Liver (tissue), 9 donors: ENCODE data around the gene RSU1. TPM values are rescaled to one million over a fixed set of nuclear protein-coding genes. Genes with fewer than 3 reads are reported as not detected.

Source experiments
- DNase-seq: peaks from one replicate; pipeline ENCODE4 v3.0.0-alpha.2; 2017; ENCODE audit warnings: low spot score
- H3K27ac ChIP-seq, 2 donors: one replicate each; pipeline ENCODE4 v1.7.0; 2013; ENCODE audit warnings: inconsistent platforms in 2 of 2, low read length in 2 of 2, control low read depth in 1 of 2, low read depth in 1 of 2, mild to moderate bottlenecking in 1 of 2
- H3K27me3 ChIP-seq, 4 donors: one replicate each; pipeline versions ENCODE4 v1.6.1 to v1.7.0; 2013; ENCODE audit warnings: low read length in 3 of 4, inconsistent platforms in 1 of 4, mild to moderate bottlenecking in 1 of 4, moderate library complexity in 1 of 4; ENCODE audit not compliant: control insufficient read depth in 4 of 4, insufficient read depth in 4 of 4
- H3K36me3 ChIP-seq, 4 donors: one replicate each; pipeline versions ENCODE4 v1.6.1 to v1.7.0; 2013; ENCODE audit warnings: low read length in 3 of 4, mild to moderate bottlenecking in 3 of 4, low read depth in 1 of 4, moderate library complexity in 1 of 4; ENCODE audit not compliant: control insufficient read depth in 4 of 4, insufficient read depth in 3 of 4
- H3K4me1 ChIP-seq, 4 donors: one replicate each; pipeline versions ENCODE4 v1.6.1 to v1.7.0; 2013; ENCODE audit warnings: low read length in 3 of 4, mild to moderate bottlenecking in 3 of 4, moderate library complexity in 1 of 4; ENCODE audit not compliant: control insufficient read depth in 4 of 4, insufficient read depth in 4 of 4
- H3K4me3 ChIP-seq, 3 donors: one replicate each; pipeline versions ENCODE4 v1.6.1 to v1.7.0; 2013; ENCODE audit warnings: low read length in 3 of 3, control low read depth in 1 of 3, low read depth in 1 of 3, mild to moderate bottlenecking in 1 of 3
- H3K9ac ChIP-seq, 2 donors: one replicate each; pipeline ENCODE4 v1.7.0; 2013; ENCODE audit warnings: low read length in 2 of 2, mild to moderate bottlenecking in 2 of 2, moderate library complexity in 2 of 2, control low read depth in 1 of 2, low read depth in 1 of 2
- H3K9me3 ChIP-seq, 4 donors: one replicate each; pipeline versions ENCODE4 v1.6.1 to v1.7.0; 2013; ENCODE audit warnings: low read length in 3 of 4; ENCODE audit not compliant: control insufficient read depth in 4 of 4
- ATF3 ChIP-seq: IDR thresholded peaks from 2 replicates; pipeline ENCODE4 v1.6.1; 2016; ENCODE audit warnings: antibody characterized with exemption
- CTCF ChIP-seq: fragments of 150-350 bp; IDR thresholded peaks from 2 replicates; pipeline ENCODE4 v1.5.1; 2017; ENCODE audit warnings: improper control_type of control experiment, low read depth, low read length; ENCODE audit not compliant: missing input control
- EGR1 ChIP-seq, 2 donors: IDR thresholded peaks; 2 replicates each; pipeline ENCODE4 v1.6.1; 2016 to 2018; ENCODE audit warnings: antibody characterized with exemption in 2 of 2, low read depth in 2 of 2
- FOXA1 ChIP-seq: IDR thresholded peaks from 2 replicates; pipeline ENCODE4 v1.6.1; 2016; ENCODE audit warnings: antibody characterized with exemption
- FOXA2 ChIP-seq: IDR thresholded peaks from 2 replicates; pipeline ENCODE4 v1.6.1; 2016; ENCODE audit warnings: antibody characterized with exemption
- GABPA ChIP-seq, 2 donors: IDR thresholded peaks in 1 of 2; conservative IDR thresholded peaks in 1 of 2; 2 replicates each; pipeline ENCODE4 v1.6.1; 2016; ENCODE audit warnings: antibody characterized with exemption in 2 of 2, mild to moderate bottlenecking in 1 of 2, moderate library complexity in 1 of 2
- HNF4G ChIP-seq: IDR thresholded peaks from 2 replicates; pipeline ENCODE4 v1.6.1; 2016; ENCODE audit warnings: antibody characterized with exemption
- JUND ChIP-seq, 2 donors: IDR thresholded peaks; 2 replicates each; pipeline ENCODE4 v1.6.1; 2016; ENCODE audit warnings: antibody characterized with exemption in 2 of 2
- MAX ChIP-seq: IDR thresholded peaks from 2 replicates; pipeline ENCODE4 v1.6.1; 2016; ENCODE audit warnings: antibody characterized with exemption
- RAD21 ChIP-seq, 2 donors: IDR thresholded peaks; 2 replicates each; pipeline ENCODE4 v1.6.1; 2016; ENCODE audit warnings: antibody characterized with exemption in 2 of 2, mild to moderate bottlenecking in 2 of 2
- REST ChIP-seq: IDR thresholded peaks from 2 replicates; pipeline ENCODE4 v1.6.1; 2016; ENCODE audit warnings: antibody characterized with exemption, mild to moderate bottlenecking
- RXRA ChIP-seq, 2 donors: IDR thresholded peaks; 2 replicates each; pipeline ENCODE4 v1.6.1; 2017 to 2018; ENCODE audit warnings: antibody characterized with exemption in 2 of 2, mild to moderate bottlenecking in 1 of 2
- SP1 ChIP-seq: IDR thresholded peaks from 2 replicates; pipeline ENCODE4 v1.6.1; 2018; ENCODE audit warnings: antibody characterized with exemption, mild to moderate bottlenecking
- TAF1 ChIP-seq: conservative IDR thresholded peaks from 2 replicates; pipeline ENCODE4 v1.6.1; 2016; ENCODE audit warnings: antibody characterized with exemption, mild to moderate bottlenecking
- YY1 ChIP-seq: IDR thresholded peaks from 2 replicates; pipeline ENCODE4 v1.6.1; 2016; ENCODE audit warnings: antibody characterized with exemption, mild to moderate bottlenecking
- ZBTB33 ChIP-seq: IDR thresholded peaks from 2 replicates; pipeline ENCODE4 v1.6.1; 2016; ENCODE audit warnings: antibody characterized with exemption
- WGBS: extraction: QIAGEN DNeasy Blood & Tissue Kit; methylation state at CpG from one replicate; pipeline ENCODE4 v1.1.7; 2013; 5-methylcytosine and 5-hydroxymethylcytosine counted together
- polyA plus RNA-seq, 2 donors: library from polyadenylated mRNA; stranded (reverse) in 1 of 2; unstranded in 1 of 2; fragments of 200-250 nt in 1 of 2; fragments of >200 nt in 1 of 2; fragmentation: Nextera tagmentation in 1 of 2; extraction: Ambion mirVana in 1 of 2; gene quantifications; one replicate each; pipeline versions ENCODE4 v1.2.1 to v1.2.3, GENCODE V29; 2013 to 2015
- total RNA-seq, 2 donors: library from RNA; depleted of rRNA; stranded (reverse); fragments of >200 nt; gene quantifications; one replicate each; pipeline ENCODE4 v1.2.3, GENCODE V29; 2014
- donor health status: healthy.
- donor health status: healthy.
- donor health status: healthy.
- donor health status: healthy.
- donor health status: healthy.

The RSU1 gene
- total and polyA plus RNA-seq, 4 donors: 19.2 to 38.2 (median 28.0) TPM

GRCh38 chr10:16720812-16721211 is 96.4 kb downstream of the RSU1 start:
- TF ChIP-seq CTCF (no peak), YY1 (no peak)
- H3K4me1 ChIP-seq: no peaks in the 10 kb centered on the region
- no peak overlapping the region for H3K9ac ChIP-seq
- no peaks in the 10 kb centered on the region for H3K9me3 ChIP-seq
- no peak for DNase-seq
- H3K36me3 ChIP-seq: peaks cover 0 to 2% (median 0%) of the 10 kb centered on the region in 4 donors
- H3K27ac ChIP-seq: no peak overlapping the region
- WGBS: 94% methylated on average over 2 of the region's 2 CpGs
- H3K4me3 ChIP-seq: no peak overlapping the region
- no peaks in the 10 kb centered on the region for H3K27me3 ChIP-seq

GRCh38 chr10:16717622-16718395 is 99.4 kb downstream of the RSU1 start:
- Histone ChIP-seq H3K27me3 (no peaks in the 10 kb centered on the region), H3K9me3 (peaks cover 2 to 13% (median 5%) of the 10 kb centered on the region in 4 donors), H3K4me3 (no peak overlapping the region), H3K36me3 (peaks cover 0 to 2% (median 0%) of the 10 kb centered on the region in 4 donors), H3K27ac (no peak overlapping the region), H3K9ac (no peak overlapping the region), H3K4me1 (no peaks in the 10 kb centered on the region)
- DNase-seq: no peak
- TF ChIP-seq ATF3 (no peak), MAX (no peak), RXRA (IDR thresholded peaks at IDR 0.05) (no peak), GABPA (IDR thresholded peaks at IDR 0.05 in 1 of 2, conservative IDR thresholded peaks at IDR 0.05 in 1 of 2) (no peak), TAF1 (no peak), YY1 (no peak), RAD21 (IDR thresholded peaks at IDR 0.05) (no peak), HNF4G (no peak), REST (no peak), ZBTB33 (no peak), FOXA2 (no peak), CTCF (no peak), EGR1 (IDR thresholded peaks at IDR 0.05; ENCODE audit: low read depth in 2 of 2) (no peak), FOXA1 (no peak), JUND (IDR thresholded peaks at IDR 0.05) (no peak), SP1 (no peak)
- 86% methylated on average over 4 of the region's 4 CpGs for WGBS
